ENCODE results near the gene C19orf85.

DNA sequence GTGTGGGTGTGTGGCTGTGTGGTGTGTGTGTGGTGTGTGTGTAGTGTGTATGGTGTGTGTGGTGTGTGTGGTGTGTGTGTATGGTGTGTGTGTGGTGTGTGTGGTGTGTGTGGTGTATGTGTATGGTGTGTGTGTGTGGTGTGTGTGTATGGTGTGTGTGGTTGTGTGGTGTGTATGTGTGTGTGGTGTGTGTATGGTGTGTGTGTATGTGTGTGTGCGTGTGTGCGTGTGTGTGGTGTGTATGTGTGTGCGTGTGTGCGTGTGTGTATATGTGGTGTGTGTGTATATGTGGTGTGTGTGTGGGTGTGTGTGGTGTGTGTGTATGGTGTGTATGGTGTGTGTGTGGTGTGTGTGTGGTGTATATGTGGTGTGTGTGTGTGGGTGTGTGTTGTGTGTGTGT, 29.5 kb downstream of the C19orf85 start:
- TF ChIP-seq, protein P1, sequence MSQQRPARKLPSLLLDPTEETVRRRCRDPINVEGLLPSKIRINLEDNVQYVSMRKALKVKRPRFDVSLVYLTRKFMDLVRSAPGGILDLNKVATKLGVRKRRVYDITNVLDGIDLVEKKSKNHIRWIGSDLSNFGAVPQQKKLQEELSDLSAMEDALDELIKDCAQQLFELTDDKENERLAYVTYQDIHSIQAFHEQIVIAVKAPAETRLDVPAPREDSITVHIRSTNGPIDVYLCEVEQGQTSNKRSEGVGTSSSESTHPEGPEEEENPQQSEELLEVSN (IDR thresholded peaks at IDR 0.05; ENCODE audit: borderline replicate concordance, low read depth): no peak
- TF ChIP-seq EP300 (IDR thresholded peaks at IDR 0.05): no peak
- no peak for TF ChIP-seq KDM1A (IDR thresholded peaks at IDR 0.05; ENCODE audit: low read depth)
- no peak for TF ChIP-seq CBX2 (IDR thresholded peaks at IDR 0.05; ENCODE audit: borderline replicate concordance, low read depth)
- no peak for TF ChIP-seq HEYL (CRISPR knock-in tag; IDR thresholded peaks at IDR 0.05)
